ENCODE measurements around the gene KRTAP29-1. TPM values are rescaled to one million over a fixed set of nuclear protein-coding genes. Genes with fewer than 3 reads are reported as not detected.

KRTAP29-1 gene
- total and polyA plus RNA-seq, 2 experiments from 2014 or later: not detected

DNA sequence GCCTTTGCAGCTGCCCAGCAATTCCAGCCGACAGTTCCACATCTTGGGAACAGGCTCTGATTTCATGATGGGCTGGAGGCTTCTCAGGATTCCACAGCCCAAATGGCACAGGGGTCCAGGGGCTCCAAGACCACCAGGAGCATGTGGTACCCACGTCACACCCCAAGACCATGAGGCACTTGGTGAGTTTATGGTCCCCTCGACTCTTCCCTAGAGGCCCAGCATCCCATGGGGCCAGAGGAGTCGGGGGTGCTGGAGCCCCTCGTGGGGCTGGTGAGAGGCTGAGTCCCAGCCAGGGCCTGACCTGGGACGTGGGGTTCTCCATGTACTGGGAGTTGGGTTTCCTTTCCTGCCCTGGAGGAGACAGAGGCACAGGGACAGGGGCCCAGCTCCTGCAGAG is 23.0 kb upstream of the KRTAP29-1 start:
- no peak overlapping the region for H3K4me3 ChIP-seq
- Mint-ChIP-seq H3K27me3 (ENCODE audit: insufficient read depth, low read depth, poor library complexity) (peaks cover 11% of the 10 kb centered on the region), H3K27ac (no peak overlapping the region), H3K9me3 (no peaks in the 10 kb centered on the region; the same call in 2 of the 3 replicates), H3K4me1 (no peaks in the 10 kb centered on the region; the same call in 2 of the 3 replicates), H3K4me3 (no peak overlapping the region), H3K36me3 (ENCODE audit: low read depth) (no peaks in the 10 kb centered on the region)
- TF ChIP-seq EZH2 (IDR thresholded peaks at IDR 0.05; ENCODE audit: low read depth, unreplicated experiment): no peak
- TF ChIP-seq ZNF331 (CRISPR knock-in tag; IDR thresholded peaks at IDR 0.05; ENCODE audit: low read depth): no peak
- TF ChIP-seq, protein P1, sequence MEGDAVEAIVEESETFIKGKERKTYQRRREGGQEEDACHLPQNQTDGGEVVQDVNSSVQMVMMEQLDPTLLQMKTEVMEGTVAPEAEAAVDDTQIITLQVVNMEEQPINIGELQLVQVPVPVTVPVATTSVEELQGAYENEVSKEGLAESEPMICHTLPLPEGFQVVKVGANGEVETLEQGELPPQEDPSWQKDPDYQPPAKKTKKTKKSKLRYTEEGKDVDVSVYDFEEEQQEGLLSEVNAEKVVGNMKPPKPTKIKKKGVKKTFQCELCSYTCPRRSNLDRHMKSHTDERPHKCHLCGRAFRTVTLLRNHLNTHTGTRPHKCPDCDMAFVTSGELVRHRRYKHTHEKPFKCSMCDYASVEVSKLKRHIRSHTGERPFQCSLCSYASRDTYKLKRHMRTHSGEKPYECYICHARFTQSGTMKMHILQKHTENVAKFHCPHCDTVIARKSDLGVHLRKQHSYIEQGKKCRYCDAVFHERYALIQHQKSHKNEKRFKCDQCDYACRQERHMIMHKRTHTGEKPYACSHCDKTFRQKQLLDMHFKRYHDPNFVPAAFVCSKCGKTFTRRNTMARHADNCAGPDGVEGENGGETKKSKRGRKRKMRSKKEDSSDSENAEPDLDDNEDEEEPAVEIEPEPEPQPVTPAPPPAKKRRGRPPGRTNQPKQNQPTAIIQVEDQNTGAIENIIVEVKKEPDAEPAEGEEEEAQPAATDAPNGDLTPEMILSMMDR (conservative IDR thresholded peaks at IDR 0.05; ENCODE audit: low read depth in 2 of 2): no peak
- TF ChIP-seq EZH2phosphoT487 (IDR thresholded peaks at IDR 0.05; ENCODE audit: unreplicated experiment): no peak
- no peak for TF ChIP-seq ZNF114 (CRISPR knock-in tag; IDR thresholded peaks at IDR 0.05)
- TF ChIP-seq POLR2AphosphoS5 (IDR thresholded peaks at IDR 0.05; ENCODE audit: low read depth): no peak
- TF ChIP-seq, protein P2, sequence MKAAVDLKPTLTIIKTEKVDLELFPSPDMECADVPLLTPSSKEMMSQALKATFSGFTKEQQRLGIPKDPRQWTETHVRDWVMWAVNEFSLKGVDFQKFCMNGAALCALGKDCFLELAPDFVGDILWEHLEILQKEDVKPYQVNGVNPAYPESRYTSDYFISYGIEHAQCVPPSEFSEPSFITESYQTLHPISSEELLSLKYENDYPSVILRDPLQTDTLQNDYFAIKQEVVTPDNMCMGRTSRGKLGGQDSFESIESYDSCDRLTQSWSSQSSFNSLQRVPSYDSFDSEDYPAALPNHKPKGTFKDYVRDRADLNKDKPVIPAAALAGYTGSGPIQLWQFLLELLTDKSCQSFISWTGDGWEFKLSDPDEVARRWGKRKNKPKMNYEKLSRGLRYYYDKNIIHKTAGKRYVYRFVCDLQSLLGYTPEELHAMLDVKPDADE (IDR thresholded peaks at IDR 0.05): no peak
- TF ChIP-seq, protein P3, sequence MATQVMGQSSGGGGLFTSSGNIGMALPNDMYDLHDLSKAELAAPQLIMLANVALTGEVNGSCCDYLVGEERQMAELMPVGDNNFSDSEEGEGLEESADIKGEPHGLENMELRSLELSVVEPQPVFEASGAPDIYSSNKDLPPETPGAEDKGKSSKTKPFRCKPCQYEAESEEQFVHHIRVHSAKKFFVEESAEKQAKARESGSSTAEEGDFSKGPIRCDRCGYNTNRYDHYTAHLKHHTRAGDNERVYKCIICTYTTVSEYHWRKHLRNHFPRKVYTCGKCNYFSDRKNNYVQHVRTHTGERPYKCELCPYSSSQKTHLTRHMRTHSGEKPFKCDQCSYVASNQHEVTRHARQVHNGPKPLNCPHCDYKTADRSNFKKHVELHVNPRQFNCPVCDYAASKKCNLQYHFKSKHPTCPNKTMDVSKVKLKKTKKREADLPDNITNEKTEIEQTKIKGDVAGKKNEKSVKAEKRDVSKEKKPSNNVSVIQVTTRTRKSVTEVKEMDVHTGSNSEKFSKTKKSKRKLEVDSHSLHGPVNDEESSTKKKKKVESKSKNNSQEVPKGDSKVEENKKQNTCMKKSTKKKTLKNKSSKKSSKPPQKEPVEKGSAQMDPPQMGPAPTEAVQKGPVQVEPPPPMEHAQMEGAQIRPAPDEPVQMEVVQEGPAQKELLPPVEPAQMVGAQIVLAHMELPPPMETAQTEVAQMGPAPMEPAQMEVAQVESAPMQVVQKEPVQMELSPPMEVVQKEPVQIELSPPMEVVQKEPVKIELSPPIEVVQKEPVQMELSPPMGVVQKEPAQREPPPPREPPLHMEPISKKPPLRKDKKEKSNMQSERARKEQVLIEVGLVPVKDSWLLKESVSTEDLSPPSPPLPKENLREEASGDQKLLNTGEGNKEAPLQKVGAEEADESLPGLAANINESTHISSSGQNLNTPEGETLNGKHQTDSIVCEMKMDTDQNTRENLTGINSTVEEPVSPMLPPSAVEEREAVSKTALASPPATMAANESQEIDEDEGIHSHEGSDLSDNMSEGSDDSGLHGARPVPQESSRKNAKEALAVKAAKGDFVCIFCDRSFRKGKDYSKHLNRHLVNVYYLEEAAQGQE (IDR thresholded peaks at IDR 0.05; ENCODE audit: unreplicated experiment): no peak
- TF ChIP-seq, protein P4, sequence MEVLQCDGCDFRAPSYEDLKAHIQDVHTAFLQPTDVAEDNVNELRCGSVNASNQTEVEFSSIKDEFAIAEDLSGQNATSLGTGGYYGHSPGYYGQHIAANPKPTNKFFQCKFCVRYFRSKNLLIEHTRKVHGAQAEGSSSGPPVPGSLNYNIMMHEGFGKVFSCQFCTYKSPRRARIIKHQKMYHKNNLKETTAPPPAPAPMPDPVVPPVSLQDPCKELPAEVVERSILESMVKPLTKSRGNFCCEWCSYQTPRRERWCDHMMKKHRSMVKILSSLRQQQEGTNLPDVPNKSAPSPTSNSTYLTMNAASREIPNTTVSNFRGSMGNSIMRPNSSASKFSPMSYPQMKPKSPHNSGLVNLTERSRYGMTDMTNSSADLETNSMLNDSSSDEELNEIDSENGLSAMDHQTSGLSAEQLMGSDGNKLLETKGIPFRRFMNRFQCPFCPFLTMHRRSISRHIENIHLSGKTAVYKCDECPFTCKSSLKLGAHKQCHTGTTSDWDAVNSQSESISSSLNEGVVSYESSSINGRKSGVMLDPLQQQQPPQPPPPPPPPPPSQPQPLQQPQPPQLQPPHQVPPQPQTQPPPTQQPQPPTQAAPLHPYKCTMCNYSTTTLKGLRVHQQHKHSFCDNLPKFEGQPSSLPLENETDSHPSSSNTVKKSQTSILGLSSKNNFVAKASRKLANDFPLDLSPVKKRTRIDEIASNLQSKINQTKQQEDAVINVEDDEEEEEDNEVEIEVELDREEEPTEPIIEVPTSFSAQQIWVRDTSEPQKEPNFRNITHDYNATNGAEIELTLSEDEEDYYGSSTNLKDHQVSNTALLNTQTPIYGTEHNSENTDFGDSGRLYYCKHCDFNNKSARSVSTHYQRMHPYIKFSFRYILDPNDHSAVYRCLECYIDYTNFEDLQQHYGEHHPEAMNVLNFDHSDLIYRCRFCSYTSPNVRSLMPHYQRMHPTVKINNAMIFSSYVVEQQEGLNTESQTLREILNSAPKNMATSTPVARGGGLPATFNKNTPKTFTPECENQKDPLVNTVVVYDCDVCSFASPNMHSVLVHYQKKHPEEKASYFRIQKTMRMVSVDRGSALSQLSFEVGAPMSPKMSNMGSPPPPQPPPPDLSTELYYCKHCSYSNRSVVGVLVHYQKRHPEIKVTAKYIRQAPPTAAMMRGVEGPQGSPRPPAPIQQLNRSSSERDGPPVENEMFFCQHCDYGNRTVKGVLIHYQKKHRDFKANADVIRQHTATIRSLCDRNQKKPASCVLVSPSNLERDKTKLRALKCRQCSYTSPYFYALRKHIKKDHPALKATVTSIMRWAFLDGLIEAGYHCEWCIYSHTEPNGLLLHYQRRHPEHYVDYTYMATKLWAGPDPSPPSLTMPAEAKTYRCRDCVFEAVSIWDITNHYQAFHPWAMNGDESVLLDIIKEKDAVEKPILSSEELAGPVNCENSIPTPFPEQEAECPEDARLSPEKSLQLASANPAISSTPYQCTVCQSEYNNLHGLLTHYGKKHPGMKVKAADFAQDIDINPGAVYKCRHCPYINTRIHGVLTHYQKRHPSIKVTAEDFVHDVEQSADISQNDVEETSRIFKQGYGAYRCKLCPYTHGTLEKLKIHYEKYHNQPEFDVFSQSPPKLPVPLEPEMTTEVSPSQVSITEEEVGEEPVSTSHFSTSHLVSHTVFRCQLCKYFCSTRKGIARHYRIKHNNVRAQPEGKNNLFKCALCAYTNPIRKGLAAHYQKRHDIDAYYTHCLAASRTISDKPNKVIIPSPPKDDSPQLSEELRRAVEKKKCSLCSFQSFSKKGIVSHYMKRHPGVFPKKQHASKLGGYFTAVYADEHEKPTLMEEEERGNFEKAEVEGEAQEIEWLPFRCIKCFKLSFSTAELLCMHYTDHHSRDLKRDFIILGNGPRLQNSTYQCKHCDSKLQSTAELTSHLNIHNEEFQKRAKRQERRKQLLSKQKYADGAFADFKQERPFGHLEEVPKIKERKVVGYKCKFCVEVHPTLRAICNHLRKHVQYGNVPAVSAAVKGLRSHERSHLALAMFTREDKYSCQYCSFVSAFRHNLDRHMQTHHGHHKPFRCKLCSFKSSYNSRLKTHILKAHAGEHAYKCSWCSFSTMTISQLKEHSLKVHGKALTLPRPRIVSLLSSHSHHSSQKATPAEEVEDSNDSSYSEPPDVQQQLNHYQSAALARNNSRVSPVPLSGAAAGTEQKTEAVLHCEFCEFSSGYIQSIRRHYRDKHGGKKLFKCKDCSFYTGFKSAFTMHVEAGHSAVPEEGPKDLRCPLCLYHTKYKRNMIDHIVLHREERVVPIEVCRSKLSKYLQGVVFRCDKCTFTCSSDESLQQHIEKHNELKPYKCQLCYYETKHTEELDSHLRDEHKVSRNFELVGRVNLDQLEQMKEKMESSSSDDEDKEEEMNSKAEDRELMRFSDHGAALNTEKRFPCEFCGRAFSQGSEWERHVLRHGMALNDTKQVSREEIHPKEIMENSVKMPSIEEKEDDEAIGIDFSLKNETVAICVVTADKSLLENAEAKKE (CRISPR knock-in tag; IDR thresholded peaks at IDR 0.05): no peak
- no peak for TF ChIP-seq CREB1 (CRISPR knock-in tag; IDR thresholded peaks at IDR 0.05; ENCODE audit: low read depth)
- TF ChIP-seq JUNB (IDR thresholded peaks at IDR 0.05; ENCODE audit: unreplicated experiment): no peak
- no peak for TF ChIP-seq STAT1 (IDR thresholded peaks at IDR 0.05; ENCODE audit: unreplicated experiment)
- no peak for TF ChIP-seq NANOG (IDR thresholded peaks at IDR 0.05; ENCODE audit: borderline replicate concordance)
- no peaks in the 10 kb centered on the region for H4K20me1 ChIP-seq (replicated peaks; ENCODE audit: insufficient read depth)
- no peaks in the 10 kb centered on the region for H3K9me2 ChIP-seq (ENCODE audit: insufficient read depth)
- H3K79me2 ChIP-seq (replicated peaks; ENCODE audit: insufficient read depth): no peaks in the 10 kb centered on the region
- no peak overlapping the region for H2AFZ ChIP-seq
- no peaks in the 10 kb centered on the region for H3K4me1 ChIP-seq (ENCODE audit: insufficient read depth)
- no peaks in the 10 kb centered on the region for H3K36me3 ChIP-seq (ENCODE audit: insufficient read depth)
- H3K27me3 ChIP-seq (ENCODE audit: insufficient read depth): no peaks in the 10 kb centered on the region
- no peaks in the 10 kb centered on the region for H3F3A ChIP-seq (replicated peaks; ENCODE audit: low read depth)
- no peak overlapping the region for H3K4me2 ChIP-seq
- no peak overlapping the region for H3K27ac ChIP-seq (ENCODE audit: low read depth)
- no peak for ATAC-seq
- no peak for DNase-seq (ENCODE audit: low spot score)
